AG04450 (cell line): ENCODE results near the gene STKLD1. TPM values are rescaled to one million over a fixed set of nuclear protein-coding genes. Genes with fewer than 3 reads are reported as not detected.

ENCODE experiments used
- CTCF ChIA-PET: fragments of 300-600, 350-600 bp; formaldehyde crosslinking; extraction: SDS; loops from one replicate; lab custom pipeline; 2022; ENCODE audit warnings: antibody characterized with exemption, inconsistent platforms; lab: Charles Lee
- POLR2A ChIA-PET: fragments of 350-600 bp; formaldehyde crosslinking; extraction: SDS; loops from one replicate; lab custom pipeline; 2021; ENCODE audit warnings: antibody characterized with exemption, inconsistent platforms; lab: Yijun Ruan, JAX
- DNase-seq: peaks from one replicate; pipeline ENCODE4 v3.0.0-alpha.2; 2011; ENCODE audit warnings: low read depth, low spot score
- H3K27ac ChIP-seq: one replicate; pipeline ENCODE4 v1.5.1; 2012; ENCODE audit warnings: low read depth, low read length, control low read depth
- H3K27me3 ChIP-seq: one replicate; pipeline ENCODE4 v1.6.0; 2012; ENCODE audit warnings: low read length; ENCODE audit not compliant: control insufficient read depth, insufficient read depth
- H3K4me3 ChIP-seq: 2 replicates; pipeline ENCODE4 v1.5.1; 2011; ENCODE audit warnings: mild to moderate bottlenecking, low read depth, low read length, control low read depth
- H3K9me3 ChIP-seq: 2 replicates; pipeline ENCODE4 v1.5.1; 2012; ENCODE audit warnings: low read length; ENCODE audit not compliant: control insufficient read depth, insufficient read depth
- polyA plus RNA-seq: library from polyadenylated mRNA; depleted of rRNA; stranded (reverse); fragments of >200 nt; gene quantifications from 2 replicates; pipeline ENCODE4 v1.2.3, GENCODE V29; 2011
- TF ChIP-seq, protein P1 (sequence below): IDR thresholded peaks from 2 replicates; pipeline ENCODE4 v1.5.1; 2011; ENCODE audit warnings: low read depth, low read length, control low read depth, inconsistent platforms

The STKLD1 gene
- polyA plus RNA-seq, 1 experiment, result 0.95 TPM

DNA sequence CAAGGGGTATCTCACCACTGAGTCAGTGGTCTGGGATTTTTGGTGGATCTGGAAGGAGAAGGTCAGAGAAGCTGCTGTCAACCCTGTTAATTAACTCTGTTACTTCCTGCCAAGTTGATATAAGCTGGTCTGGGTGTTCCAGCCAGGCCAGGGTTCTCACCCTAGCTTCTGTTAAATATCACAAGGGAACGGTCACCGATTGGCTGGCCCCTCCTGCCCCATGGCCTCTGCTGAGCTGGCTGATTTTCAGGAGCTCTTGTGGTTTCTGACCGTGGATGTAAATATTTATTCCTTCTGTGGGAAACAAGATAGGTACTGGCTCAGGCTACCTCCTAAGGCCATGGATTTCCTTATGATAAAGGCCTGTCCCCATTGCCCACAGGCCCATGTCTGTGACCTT is 47.0 kb downstream of the STKLD1 start:
- H3K27me3 ChIP-seq, result peaks cover 21% of the 10 kb centered on the region
- CTCF ChIA-PET, result interaction anchor here (1.1 kb wide), 1 partner anchor 15 kb away, joined by 3 read pairs; no protein-coding TSS in a partner anchor
- peaks cover 1% of the 10 kb centered on the region; the same call in 1 of the 2 replicates for H3K9me3 ChIP-seq
- POLR2A ChIA-PET, result no interaction called here
- no peak overlapping the region for H3K27ac ChIP-seq
- H3K4me3 ChIP-seq, result no peak overlapping the region
- DNase-seq, result peak; percentile 38
- TF ChIP-seq, protein P1, sequence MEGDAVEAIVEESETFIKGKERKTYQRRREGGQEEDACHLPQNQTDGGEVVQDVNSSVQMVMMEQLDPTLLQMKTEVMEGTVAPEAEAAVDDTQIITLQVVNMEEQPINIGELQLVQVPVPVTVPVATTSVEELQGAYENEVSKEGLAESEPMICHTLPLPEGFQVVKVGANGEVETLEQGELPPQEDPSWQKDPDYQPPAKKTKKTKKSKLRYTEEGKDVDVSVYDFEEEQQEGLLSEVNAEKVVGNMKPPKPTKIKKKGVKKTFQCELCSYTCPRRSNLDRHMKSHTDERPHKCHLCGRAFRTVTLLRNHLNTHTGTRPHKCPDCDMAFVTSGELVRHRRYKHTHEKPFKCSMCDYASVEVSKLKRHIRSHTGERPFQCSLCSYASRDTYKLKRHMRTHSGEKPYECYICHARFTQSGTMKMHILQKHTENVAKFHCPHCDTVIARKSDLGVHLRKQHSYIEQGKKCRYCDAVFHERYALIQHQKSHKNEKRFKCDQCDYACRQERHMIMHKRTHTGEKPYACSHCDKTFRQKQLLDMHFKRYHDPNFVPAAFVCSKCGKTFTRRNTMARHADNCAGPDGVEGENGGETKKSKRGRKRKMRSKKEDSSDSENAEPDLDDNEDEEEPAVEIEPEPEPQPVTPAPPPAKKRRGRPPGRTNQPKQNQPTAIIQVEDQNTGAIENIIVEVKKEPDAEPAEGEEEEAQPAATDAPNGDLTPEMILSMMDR, result no peak

DNA sequence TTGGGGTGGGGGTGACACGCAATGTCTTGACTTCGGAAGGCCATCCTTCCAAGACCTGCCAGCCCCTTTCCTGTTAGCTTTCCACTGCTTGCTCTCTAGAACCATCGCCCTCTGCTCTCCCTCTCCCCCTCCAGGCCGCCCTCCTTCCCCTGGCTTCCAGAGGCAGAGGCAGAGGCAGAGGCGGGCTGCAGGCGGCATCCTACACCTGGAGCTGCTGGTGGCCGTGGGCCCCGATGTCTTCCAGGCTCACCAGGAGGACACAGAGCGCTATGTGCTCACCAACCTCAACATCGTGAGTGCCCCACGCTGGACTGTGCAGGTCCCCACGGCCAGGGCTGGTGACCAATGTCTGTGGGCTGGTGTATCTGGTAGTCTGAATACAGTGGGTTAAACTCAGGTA is 48.0 kb downstream of the STKLD1 start:
- peaks cover 22% of the 10 kb centered on the region for H3K27me3 ChIP-seq
- no peak overlapping the region for H3K27ac ChIP-seq
- DNase-seq, result no peak
- POLR2A ChIA-PET, result no interaction called here
- H3K4me3 ChIP-seq, result no peak overlapping the region
- TF ChIP-seq, protein P1, result no peak
- no peaks in the 10 kb centered on the region for H3K9me3 ChIP-seq
- CTCF ChIA-PET, result no interaction called here

DNA sequence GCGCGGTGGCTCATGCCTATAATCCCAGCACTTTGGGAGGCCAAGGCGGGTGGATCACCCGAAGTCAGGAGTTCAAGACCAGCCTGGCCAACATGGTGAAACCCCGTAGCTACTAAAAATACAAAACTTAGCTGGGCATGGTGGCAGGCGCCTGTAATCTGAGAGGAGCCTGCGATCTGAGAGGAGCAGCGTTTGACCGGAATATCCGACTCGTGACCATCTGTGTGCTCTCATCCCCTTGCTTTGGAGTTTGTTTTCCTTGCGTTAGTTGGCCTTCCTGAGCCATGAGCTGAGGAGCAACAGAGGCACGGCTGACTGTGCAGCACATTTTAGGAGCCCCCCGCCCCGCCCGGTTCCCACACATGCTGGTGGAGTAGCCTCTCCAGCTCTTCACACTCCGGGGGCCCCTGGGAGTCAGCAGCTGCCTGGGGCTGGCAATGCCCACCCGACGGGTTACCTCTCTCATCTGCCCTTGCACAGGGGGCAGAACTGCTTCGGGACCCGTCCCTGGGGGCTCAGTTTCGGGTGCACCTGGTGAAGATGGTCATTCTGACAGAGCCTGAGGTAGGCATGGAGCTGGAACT is 49.0 kb downstream of the STKLD1 start:
- no peak overlapping the region for H3K27ac ChIP-seq
- H3K9me3 ChIP-seq, result no peaks in the 10 kb centered on the region
- ChIA-PET CTCF (no interaction called here), POLR2A (no interaction called here)
- no peak for DNase-seq
- H3K4me3 ChIP-seq, result no peak overlapping the region
- TF ChIP-seq, protein P1, result no peak
- peaks cover 27% of the 10 kb centered on the region for H3K27me3 ChIP-seq

DNA sequence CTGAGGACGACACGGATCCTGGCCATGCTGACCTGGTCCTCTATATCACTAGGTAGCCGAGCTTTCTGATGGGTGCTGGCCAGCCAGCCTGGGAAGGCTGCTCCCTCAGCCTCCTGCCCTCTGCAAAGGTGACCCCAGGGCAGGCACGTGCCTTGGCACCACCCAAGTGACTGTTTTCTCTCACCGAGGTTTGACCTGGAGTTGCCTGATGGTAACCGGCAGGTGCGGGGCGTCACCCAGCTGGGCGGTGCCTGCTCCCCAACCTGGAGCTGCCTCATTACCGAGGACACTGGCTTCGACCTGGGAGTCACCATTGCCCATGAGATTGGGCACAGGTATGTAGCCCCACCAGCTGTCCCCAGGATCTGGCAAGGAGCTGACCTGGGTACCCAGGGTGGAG is 49.8 kb downstream of the STKLD1 start:
- Histone ChIP-seq H3K9me3 (no peaks in the 10 kb centered on the region), H3K27ac (no peak overlapping the region), H3K4me3 (no peak overlapping the region), H3K27me3 (peaks cover 30% of the 10 kb centered on the region)
- CTCF ChIA-PET, result no interaction called here
- TF ChIP-seq, protein P1, result no peak
- DNase-seq, result no peak
- POLR2A ChIA-PET, result interaction anchor here (0.5 kb wide), 1 partner anchor 53 kb away, joined by 3 read pairs; the partner anchor contains the start of gene SLC2A6

DNA sequence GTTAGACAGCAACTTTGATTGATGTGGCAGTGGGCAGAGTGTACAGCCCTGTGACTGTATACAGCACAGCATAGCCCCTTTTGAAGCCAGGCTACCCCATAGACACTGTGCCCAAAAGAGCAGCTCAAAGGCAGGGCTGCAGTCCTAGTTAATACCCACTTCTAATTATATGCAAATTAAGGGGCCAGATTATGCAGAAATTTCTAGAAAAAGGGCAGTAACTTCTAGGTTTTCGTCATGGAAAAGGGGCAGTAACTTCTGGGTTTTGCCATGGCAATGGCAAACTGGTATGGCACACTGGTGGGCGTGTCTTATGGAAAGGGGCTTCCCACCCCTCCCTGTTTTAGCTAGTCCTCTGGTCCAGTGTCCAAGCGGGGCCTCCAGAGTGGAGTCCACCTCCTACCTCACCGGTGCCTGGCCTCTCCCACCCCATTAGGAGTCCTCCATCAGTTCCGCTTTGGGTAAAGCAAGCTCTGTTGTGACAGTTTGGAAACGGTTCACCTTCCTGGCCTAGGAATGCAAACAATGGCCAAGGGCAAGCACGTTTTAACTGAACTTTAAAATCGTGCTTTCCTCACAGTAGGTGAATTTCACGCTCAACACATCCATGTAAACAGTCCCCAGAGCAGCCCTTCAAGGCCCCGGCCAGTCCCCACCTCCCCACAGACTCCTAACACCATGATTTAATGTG is 51.6 kb downstream of the STKLD1 start:
- Histone ChIP-seq H3K4me3 (no peak overlapping the region), H3K27ac (no peak overlapping the region), H3K9me3 (no peaks in the 10 kb centered on the region), H3K27me3 (peaks cover 30% of the 10 kb centered on the region)
- ChIA-PET POLR2A (interaction anchor here (1.1 kb wide), 1 partner anchor 9 kb away, joined by 3 read pairs; no protein-coding TSS in a partner anchor), CTCF (interaction anchor here (0.7 kb wide), 1 partner anchor 18 kb away, joined by 3 read pairs; no protein-coding TSS in a partner anchor)
- no peak for DNase-seq
- TF ChIP-seq, protein P1, result no peak
